ENCODE results near the gene KDM5B.
"Not testable (repeated sequence)": the region's sequence is repeated elsewhere in the genome, so short reads cannot be mapped to it uniquely, and the experiment has no call there.

Gene KDM5B

DNA sequence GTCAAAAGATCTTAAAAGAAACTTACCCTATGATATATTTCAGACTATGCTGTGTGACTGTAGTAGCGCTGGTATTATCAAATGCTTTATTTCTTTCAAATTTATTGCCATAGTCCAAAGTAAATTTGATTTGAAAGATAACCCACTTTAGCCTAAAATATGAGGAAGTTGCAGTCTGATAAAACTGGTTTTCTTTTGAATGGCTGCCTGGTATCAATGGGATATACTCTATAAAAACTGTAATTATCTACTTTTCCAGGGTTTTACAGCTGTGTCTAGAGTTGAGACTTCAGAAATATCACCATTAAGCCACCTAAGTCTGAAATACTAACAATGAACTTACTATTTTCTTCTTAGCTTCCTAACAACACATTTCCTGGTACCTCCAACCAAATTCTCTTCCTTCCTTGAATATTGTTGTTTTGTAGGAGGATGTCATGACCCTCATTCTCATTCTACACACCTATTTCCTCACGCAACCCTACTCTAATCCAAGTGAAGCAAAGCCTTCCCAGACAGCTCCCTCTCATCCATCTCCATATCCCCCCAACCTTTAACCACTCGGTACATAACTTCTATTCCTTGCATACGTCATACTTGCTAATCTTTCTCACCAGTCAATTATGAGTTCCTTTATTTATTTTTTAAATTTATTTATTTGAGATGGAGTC lies 17.0 kb downstream of the KDM5B start:
- DNase-seq (ENCODE audit: low spot score) = no peak

DNA sequence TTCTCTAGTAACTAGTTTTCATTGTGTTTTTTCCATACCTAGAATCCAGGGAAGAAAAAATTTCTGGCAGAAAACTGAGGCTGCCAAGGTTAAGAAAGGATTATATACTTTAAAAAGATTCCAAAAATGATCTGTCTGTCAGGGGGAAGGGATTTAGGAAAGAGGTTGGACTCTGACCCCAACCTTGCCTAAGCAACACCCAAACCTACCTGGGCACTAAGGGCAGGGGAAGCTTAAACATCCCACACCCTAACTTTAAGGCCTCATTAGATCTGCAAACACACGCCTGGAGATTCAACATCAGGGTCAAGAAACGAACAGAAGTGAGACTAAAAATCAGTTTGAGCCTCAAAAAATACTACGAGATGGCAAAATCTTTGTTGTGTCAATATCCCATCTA lies 19.4 kb downstream of the KDM5B start:
- no peak for DNase-seq (ENCODE audit: low spot score)

DNA sequence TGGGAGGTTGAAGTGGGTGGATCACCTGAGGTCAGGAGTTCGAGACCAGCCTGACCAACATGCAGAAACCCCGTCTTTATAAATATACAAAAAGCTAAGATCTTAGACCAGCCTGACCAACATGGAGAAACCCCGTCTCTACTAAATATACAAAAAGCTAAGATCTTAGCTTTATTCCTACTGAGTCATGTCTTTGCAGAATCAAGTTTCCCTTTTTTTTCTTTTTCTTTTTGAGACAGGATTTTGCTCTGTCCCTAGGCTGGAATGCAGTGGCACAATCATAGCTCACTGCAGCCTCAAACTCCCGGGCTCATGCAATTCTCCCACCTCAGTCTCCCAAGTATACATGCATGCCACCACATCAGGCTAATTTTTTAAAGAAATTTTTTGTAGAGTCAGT lies 21.4 kb downstream of the KDM5B start:
- no peak for DNase-seq (ENCODE audit: low spot score)

DNA sequence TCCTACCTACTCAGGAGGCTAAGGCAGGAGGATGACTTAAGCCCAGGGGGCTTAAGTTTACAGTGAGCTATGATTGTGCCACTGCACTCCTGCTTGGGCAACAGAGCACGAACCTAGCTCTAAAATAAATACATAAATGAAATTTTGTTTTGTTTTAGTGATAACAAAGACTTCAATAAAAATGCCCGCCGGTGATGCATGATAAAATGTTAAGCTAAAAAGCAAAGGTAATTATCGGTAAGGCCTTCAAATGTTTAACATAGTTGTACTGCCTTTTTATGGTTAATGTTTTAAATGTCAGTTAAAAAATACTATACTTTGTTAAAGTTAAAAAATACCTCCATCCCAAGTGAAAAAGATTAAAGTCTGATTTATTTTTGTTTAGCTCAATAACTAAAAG lies 27.0 kb downstream of the KDM5B start:
- no peak for DNase-seq (ENCODE audit: low spot score)

DNA sequence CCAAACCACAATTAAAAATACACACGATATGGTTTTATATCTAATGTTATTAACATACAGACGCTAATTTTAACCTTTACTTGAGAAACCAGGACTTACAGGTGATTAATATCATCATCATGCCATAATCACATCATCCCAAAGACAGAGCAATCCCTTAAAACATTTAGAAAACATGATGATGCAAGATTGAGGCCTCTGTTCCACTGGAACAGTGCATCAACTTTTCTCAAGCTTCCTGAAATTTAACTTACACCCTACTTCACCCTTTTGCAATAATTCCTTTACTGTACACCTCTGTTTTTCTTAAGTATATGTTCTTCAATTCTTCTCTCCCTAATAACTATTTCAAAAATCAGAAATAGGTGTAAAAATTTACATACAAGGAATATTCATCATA lies 38.1 kb downstream of the KDM5B start:
- no peak for DNase-seq (ENCODE audit: low spot score)

DNA sequence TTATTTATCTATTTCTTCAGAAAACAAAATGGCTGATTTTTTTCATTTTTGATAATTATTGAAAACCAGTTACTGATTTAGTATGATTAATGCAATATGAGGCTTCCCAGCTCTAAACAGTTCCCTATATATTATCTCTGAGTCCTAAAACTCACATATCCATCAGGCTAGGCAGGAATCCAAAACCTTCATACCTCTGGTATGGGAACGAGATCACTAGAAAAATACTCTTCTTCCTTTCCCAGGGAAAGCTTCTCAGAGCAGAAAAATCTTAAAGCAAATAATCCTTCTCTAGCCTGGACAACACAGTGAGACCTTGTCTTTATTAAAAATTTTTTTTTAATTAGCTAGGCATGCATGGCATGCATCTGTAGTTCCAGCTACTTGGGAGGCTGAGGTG lies 42.5 kb downstream of the KDM5B start:
- no peak for DNase-seq (ENCODE audit: low spot score)

DNA sequence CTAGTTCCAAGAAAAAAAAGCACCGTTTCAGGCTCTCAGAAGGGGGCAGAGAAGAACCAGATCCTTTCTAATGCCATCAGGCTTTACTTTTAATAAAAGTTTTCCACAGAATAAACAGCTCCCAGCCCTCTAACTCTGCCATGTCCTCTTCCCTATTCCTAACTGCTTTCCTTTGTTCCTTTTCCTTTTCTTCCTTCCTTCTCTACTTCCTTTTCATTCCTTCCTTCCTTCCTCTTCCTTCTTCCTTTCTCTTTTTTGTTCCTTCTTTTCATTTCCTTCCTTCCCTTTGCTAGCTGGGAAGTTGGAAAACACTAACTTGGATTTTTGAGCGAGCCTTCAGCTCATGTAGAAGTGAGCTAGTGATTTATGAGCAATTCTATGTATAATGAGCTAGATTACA lies 46.2 kb downstream of the KDM5B start:
- DNase-seq (ENCODE audit: low spot score) = no peak

DNA sequence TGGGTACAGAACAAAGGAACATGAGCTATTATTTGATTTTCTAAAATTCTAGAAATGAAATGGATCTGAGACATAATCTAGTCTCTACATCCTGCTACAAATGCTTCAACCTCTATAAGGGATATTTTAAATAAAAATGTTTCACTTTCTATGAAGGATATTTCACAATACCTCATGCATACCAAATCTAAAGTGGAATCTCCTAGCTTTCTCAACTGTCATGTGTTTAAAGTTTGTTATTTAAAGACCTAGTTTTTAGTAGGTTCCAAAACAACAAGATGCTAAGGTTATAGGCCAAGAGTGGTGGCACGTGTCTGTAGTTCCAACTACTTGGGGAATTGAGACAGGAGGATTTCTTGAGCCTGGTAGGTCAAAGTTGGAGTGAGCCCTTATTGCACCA lies 47.6 kb downstream of the KDM5B start:
- no peak for DNase-seq (ENCODE audit: low spot score)

DNA sequence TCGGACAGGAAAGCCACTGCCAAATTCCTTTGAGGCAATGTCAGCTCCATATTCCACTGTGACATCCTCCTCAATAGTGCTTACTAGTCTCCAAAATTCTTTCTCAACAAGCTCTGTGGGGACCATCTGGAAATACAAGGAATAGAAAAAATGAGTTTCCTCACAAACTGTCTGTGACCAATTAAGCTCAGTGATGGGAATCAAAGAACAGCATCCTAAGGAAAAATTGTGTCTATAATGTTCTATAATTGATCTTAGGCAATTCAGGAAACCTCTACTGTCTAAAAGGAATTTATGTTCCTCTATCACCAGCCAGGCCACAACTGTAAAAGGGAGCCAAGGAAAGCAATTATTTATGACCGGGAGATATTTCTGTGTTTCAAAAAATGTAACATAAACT lies 51.8 kb downstream of the KDM5B start:
- no peak for DNase-seq (ENCODE audit: low spot score)

DNA sequence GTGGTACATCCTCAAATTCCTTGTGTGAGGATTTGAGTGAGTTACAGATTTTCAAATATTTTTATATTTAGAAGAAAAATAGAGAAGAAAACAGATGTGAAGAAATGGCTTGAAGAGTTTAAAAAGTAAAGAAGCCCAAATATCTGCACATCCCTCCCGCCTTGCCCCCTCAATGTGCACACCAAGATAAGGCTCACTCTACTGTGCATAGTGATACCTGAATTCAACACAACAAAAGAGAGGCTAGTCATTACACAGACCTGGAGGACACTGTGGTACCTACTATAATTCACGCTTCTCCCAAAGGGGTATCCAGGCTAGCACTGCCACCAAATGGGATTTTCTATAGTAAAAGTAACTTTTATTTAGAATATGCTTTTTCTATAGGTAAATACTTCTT lies 53.9 kb downstream of the KDM5B start:
- no peak for DNase-seq (ENCODE audit: low spot score)

DNA sequence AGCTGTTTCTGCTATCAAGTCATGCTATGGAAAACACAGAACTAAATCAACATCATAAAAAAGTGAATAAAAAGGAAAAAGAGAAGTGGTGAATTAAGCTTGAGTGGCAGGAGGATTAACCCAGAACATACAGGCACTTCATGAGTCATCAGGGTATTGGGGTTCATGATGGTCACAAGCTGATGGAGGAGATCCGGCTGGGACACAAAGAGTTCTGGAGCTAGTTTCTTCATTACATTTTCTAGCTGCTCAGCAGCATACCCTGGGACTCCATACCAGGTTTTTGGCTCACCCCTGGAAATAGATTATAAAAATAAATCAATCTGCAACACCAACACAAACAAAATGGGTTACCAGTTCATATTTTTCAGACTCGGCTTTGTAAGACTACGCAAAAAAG lies 55.4 kb downstream of the KDM5B start:
- no peak for DNase-seq (ENCODE audit: low spot score)

DNA sequence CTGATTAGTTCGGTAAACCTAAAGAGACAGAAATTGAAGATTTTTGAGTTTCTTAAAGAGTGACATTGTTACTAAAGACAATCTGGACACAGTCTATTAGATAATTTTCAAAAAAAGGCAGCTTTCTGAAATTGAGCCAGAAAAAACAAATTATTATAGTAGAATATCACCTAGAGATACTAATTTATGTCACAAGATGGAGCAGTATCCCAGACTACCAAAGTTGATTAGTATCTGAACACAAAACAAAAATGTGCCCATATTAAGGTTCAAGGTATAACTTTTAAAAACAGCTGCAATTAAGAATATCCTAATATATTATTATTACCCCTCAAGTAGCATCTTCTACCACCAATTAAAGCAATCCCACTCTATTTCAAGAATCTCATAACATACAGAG lies 57.5 kb downstream of the KDM5B start:
- DNase-seq (ENCODE audit: low spot score) = no peak

DNA sequence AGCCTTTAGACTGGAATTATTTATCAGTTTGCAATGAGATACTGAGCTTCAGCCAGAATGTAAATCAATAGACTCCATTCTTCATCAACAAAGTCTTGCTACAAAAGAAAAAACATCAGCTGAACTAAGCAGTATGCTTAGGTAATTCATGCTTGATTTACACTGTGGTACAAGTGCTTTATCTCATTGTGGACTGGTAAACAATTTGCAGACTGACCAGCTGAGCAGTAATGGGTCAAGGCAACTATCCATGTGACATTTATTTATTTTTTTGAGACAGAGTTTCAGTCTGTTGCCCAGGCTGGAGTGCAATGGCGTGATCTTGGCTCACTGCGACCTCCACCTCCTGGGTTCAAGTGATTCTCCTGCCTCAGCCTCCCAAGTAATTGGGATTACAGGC lies 58.2 kb downstream of the KDM5B start:
- DNase-seq (ENCODE audit: low spot score) = no peak

DNA sequence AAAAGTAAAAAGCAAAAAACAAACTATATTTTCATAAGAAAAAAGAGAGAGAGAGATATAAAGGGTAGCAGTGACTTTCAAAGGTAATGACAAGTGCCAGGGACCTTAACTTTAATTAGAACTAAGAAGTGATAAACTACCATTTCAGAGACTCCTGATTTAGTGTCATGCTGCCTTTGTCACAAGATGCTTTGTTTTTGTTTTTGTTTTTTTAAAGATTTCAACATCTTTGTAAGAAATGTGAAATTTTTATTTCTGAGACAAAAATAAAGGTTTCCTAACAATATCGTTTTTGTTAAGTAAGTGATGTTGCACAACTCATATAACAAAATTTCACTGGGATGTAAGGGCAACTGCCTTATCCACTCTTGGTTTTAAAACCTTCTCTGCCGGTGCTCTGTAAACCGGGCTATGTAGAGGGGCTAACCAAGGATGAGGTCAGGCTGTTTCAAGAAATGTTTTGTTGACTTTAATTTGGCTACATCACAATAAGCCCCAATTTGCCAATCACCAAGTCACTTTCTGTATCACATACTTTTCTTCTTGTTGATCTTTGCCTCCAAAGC lies 62.8 kb downstream of the KDM5B start:
- no peak for DNase-seq (ENCODE audit: low spot score)

DNA sequence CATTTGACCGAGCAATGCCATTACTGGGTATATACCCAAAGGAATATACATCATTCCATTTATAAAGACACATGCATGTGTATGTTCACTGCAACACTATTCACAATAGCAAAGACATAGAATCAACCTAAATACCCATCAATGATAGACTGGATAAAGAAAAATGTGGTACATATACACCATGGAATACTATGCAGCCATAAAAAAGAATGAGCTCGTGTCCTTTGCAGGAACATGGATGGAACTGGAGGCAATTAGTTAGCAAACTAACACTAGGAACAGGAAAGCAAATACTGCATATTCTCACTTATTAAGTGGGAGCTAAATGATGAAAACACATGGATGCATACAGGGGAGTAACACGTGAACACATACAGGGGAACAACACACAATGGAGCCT lies 63.5 kb downstream of the KDM5B start:
- DNase-seq (ENCODE audit: low spot score) = not testable (repeated sequence)

DNA sequence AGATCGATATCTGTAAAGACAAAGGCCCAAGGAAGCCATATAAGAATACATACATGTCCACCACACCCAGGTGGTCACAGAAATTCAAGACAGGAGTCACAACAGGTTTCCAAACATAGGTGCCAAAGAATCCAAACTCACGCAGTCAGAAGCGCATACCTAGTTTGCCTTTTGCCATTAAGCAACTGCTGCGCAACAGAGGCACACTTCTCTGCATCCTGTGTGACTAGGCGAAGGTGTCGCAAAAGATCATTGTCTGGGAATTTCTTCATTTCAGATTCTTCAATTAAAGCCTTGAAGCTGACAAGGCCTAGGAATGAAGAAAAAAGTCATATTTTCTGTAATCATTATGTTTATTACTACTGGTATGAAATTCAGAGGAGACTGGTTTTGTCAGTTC lies 65.7 kb downstream of the KDM5B start:
- DNase-seq (ENCODE audit: low spot score) = no peak

DNA sequence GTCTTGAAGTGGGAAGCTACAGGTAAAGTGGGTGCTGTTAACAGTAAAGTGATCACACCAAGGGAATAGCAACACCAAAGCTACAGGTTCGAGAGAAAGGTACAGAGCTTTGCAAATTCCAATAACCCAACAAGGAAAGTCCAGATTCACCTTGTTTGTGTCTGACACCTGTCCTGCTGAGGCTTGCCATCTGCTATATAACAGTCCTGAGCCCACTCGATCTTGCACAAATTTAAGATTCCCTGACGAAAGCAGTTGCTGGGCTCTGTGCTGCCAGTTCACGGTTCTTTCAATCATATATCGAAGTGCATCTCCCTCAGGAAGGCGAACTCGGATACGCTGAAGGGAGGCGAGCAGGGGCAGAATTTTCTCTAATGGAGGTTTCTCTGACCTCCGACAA lies 75.0 kb downstream of the KDM5B start:
- no peak for DNase-seq (ENCODE audit: low spot score)

DNA sequence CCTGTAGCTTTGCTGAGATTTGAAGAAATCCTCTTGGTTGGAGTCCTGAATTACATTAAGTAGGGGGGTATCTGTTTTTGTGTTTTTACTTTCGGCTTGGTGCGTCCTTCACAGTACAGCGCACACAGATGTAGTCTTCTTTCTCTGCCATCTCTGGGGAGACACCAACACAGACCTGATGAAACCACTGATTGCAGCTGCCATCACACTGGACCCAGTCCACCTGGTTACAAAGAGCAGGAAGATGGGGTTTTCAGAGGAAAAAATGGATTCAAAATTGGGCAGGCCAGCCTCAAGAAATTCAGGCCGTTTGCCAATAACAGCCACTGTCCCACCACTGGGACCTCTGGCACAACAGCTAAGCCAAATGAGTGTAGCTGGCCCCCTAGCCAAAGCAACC lies 79.3 kb downstream of the KDM5B start:
- no peak for DNase-seq (ENCODE audit: low spot score)

DNA sequence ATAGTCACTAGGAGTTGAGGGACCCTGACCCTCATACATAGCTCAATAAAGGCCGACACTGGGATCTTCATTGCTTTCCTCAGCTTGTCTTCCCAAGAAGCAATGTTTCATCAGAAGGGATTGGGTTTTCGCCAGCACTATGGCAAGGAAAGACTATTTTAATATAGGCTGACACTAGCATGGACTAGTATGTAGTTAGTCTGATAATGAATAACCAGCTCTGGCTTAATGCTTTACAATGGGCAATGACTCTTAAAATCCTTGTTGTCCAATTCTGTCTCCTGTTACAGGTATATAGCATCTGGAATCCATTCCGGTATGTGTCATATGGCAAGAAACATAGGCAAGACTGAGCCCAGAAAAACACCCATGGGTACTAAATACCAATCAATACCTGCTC lies 82.7 kb downstream of the KDM5B start:
- DNase-seq (ENCODE audit: low spot score) = no peak

DNA sequence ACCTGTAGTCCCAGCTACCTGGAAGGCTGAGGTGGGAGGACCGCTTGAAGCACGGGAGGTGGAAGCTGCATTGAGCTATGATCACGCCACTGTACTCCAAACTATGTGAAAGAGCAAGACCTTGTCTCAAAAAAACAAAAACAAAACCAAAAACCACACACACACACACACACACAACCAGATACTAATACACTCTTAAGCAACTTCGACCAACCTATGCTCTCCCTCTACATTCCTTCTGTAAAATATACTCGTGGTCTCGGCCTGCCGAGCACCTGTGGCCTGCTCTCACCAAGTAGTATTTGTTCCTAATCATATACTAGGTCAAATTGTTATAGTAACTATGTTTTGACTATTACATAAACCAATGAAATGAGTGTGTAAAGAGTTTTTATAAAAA lies 84.5 kb downstream of the KDM5B start:
- DNase-seq (ENCODE audit: low spot score) = no peak

DNA sequence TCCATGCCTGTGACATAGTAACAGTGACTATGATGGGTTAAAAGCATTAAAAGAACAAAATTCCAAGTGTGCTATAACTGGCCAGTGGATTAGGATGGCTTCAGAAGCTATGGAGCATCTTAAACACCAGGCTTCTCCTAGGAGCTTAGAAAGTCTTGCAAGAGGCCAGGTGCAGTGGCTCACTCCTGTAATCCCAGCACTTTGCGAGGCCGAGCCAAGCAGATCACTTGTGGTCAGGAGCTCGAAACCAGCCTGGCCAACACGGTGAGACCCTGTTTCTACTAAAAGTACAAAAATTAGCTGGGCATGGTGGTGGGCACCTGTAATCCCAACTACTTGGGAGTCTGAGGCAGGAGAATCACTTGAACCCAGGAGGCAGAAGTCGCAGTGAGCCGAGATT lies 85.2 kb downstream of the KDM5B start:
- DNase-seq (ENCODE audit: low spot score) = not testable (repeated sequence)

DNA sequence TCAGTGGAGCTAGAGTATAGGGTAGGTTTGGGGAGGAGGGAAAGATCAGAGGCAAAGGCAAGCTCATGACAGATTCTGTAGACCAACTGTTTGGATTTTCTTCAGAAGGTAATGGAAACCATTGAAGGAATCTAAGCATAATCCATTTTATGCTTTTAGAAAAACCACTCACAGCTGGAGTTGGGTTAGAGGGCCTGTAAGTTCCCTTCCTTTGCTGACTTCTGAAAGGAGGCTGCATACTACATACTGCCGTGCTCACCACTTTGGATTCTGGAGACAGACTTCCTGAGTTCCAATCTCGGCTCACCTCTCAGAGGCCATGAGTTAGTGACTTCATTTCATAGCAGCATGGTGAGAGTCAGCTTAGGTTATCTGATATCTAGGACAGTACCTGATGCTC lies 91.6 kb downstream of the KDM5B start:
- DNase-seq (ENCODE audit: low spot score) = no peak

DNA sequence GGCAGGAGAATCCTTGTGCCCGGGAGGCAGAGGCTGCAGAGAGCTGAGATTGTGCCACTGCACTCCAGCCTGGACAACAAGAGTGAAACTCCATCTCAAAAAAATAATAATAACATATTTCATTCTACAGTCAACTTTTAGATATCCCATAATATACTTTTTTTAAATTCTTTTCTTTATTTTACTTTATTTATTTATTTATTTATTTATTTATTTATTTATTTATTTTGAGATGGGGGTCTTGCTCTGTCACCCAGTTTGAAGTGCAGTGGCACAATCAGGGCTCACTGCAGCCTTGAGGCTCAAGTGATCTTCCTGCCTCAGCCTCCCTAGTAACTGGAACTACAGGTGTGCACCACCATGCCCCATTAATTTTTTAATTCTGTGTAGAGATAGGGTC lies 94.0 kb downstream of the KDM5B start:
- DNase-seq (ENCODE audit: low spot score) = not testable (repeated sequence)

DNA sequence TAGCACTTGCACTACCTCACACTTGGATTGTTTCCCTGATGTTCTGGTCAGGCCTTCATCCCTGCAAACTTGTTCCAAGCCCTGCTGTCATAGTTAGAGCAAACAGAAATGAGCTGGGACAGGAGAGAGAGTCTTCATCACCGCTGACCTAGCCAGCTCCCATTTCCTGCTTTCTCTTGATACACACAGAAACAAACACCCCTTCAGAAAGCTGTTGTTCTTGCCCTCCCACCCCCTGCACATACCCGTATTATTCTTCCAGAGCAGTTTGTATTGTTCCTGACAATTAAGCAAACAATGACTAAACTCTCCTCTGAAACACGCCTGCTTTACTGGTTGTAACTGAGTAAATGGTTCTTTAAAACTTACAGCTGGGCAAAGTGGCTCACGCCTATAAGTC lies 95.1 kb downstream of the KDM5B start:
- no peak for DNase-seq (ENCODE audit: low spot score)
